Upper lobe of left lung (tissue), 6 donors: ENCODE measurements around the gene FAM228B. TPM values are rescaled to one million over a fixed set of nuclear protein-coding genes. Genes with fewer than 3 reads are reported as not detected.

Experiments used
- ATAC-seq, 2 donors: fragments of 200-7000 bp; cut with Tn5 transposase; one replicate each; pipeline ENCODE4 v1.9.1; 2022; ENCODE audit warnings: mild to moderate bottlenecking in 2 of 2, moderate library complexity in 2 of 2; ENCODE audit not compliant: low FRiP score in 2 of 2
- DNase-seq, 2 donors: peaks; one replicate each; pipeline ENCODE4 v3.0.0-alpha.2; 2019 to 2020
- H3K27ac ChIP-seq, 4 donors: fragments of 200-600 bp; sonication (generic); one replicate each; pipeline ENCODE4 v1.5.1; 2016 to 2019
- H3K27me3 ChIP-seq, 4 donors: fragments of 200-600 bp; sonication (generic); one replicate each; pipeline ENCODE4 v1.5.1; 2017 to 2019
- H3K36me3 ChIP-seq, 4 donors: fragments of 200-600 bp; sonication (generic); one replicate each; pipeline ENCODE4 v1.5.1; 2016 to 2019
- H3K4me1 ChIP-seq, 4 donors: fragments of 200-600 bp; sonication (generic); one replicate each; pipeline ENCODE4 v1.5.1; 2018 to 2019
- H3K4me3 ChIP-seq, 4 donors: fragments of 200-600 bp; sonication (generic); one replicate each; pipeline ENCODE4 v1.5.1; 2017 to 2019; ENCODE audit warnings: mild to moderate bottlenecking in 2 of 4, moderate library complexity in 1 of 4
- H3K9me3 ChIP-seq, 4 donors: fragments of 200-600 bp; sonication (generic); one replicate each; pipeline ENCODE4 v1.5.1; 2018 to 2019
- CTCF ChIP-seq, 6 experiments: fragments of 450-650 bp in 4 of 6; fragments of 200-600 bp in 2 of 6; sonication (generic) in 2 of 6; IDR thresholded peaks; one replicate each; pipeline ENCODE4 v1.5.1; 2016 to 2019; ENCODE audit warnings: antibody characterized with exemption in 6 of 6
- EP300 ChIP-seq, 4 donors: sonication (generic); formaldehyde crosslinking; IDR thresholded peaks; one replicate each; pipeline ENCODE4 v1.5.1; 2017; ENCODE audit warnings: antibody characterized with exemption in 4 of 4, control low read depth in 2 of 4
- POLR2A ChIP-seq, 4 donors: fragments of 450-650 bp; IDR thresholded peaks; one replicate each; pipeline ENCODE4 v1.5.1; 2016 to 2017; ENCODE audit warnings: antibody characterized with exemption in 4 of 4, mild to moderate bottlenecking in 2 of 4
- POLR2AphosphoS5 ChIP-seq, 2 donors: sonication (generic); formaldehyde crosslinking; IDR thresholded peaks; one replicate each; pipeline ENCODE4 v1.5.1; 2017; ENCODE audit warnings: antibody characterized with exemption in 2 of 2
- WGBS, 2 donors: methylation state at CpG; one replicate each; pipeline ENCODE4 v1.1.5; 2017 to 2018; 5-methylcytosine and 5-hydroxymethylcytosine counted together
- total RNA-seq, 6 donors: library from RNA; depleted of rRNA in 4 of 6; stranded (reverse); fragments of >200 nt in 4 of 6; gene quantifications; one replicate each; pipeline versions ENCODE4 v1.1.0 to v1.2.1, GENCODE V29; 2016 to 2021
- donor health status: DM: no; HTN: no; CAD: no; lungs with moderate emphysema.
- donor health status: DM: no; HTN: yes; CAD: no; lungs with severe emphysema.

The FAM228B gene
- total RNA-seq, 6 donors from 2014 or later, result 15.5 to 28.3 (median 22.8) TPM

GRCh38 chr2:24205131-24205530 is 81.9 kb downstream of the FAM228B start:
- Histone ChIP-seq H3K9me3 (no peaks in the 10 kb centered on the region), H3K27me3 (no peaks in the 10 kb centered on the region), H3K36me3 (peaks cover 43 to 91% (median 71%) of the 10 kb centered on the region in 4 donors), H3K4me1 (no peaks in the 10 kb centered on the region), H3K4me3 (no peak overlapping the region), H3K27ac (no peak overlapping the region)
- TF ChIP-seq CTCF (IDR thresholded peaks at IDR 0.05), result no peak
- no peak for TF ChIP-seq POLR2AphosphoS5 (IDR thresholded peaks at IDR 0.05)
- TF ChIP-seq EP300 (IDR thresholded peaks at IDR 0.05), result no peak
- no peak for TF ChIP-seq POLR2A (IDR thresholded peaks at IDR 0.05)
- ATAC-seq (no peak), DNase-seq (no peak)
- WGBS, 2 donors, result 86 to 96% methylated on average over 4 of the region's 4 CpGs

- H3K9me3 ChIP-seq, result no peaks in the 10 kb centered on the region
- no peak overlapping the region for H3K4me3 ChIP-seq
- WGBS, 2 donors, result 90 to 98% methylated on average over 6 of the region's 6 CpGs
- no peaks in the 10 kb centered on the region for H3K4me1 ChIP-seq
- no peak overlapping the region for H3K27ac ChIP-seq
- peaks cover 54 to 98% (median 82%) of the 10 kb centered on the region in 4 donors for H3K36me3 ChIP-seq
- DNase-seq (peak in 1 of 2 donors; percentile 54), ATAC-seq (no peak)
- TF ChIP-seq CTCF (IDR thresholded peaks at IDR 0.05) (no peak), POLR2A (IDR thresholded peaks at IDR 0.05) (no peak), POLR2AphosphoS5 (IDR thresholded peaks at IDR 0.05) (no peak), EP300 (IDR thresholded peaks at IDR 0.05) (no peak)
- no peaks in the 10 kb centered on the region for H3K27me3 ChIP-seq
Measured at GRCh38 chr2:24206242-24206641, 83.0 kb downstream of the FAM228B start.

- H3K9me3 ChIP-seq, result no peaks in the 10 kb centered on the region
- TF ChIP-seq EP300 (IDR thresholded peaks at IDR 0.05) (no peak), POLR2A (IDR thresholded peaks at IDR 0.05) (no peak), POLR2AphosphoS5 (IDR thresholded peaks at IDR 0.05) (no peak), CTCF (IDR thresholded peaks at IDR 0.05) (no peak)
- ATAC-seq (no peak), DNase-seq (no peak)
- H3K4me1 ChIP-seq, result no peaks in the 10 kb centered on the region
- WGBS, 2 donors, result 87 to 93% methylated on average over 8 of the region's 8 CpGs
- no peak overlapping the region for H3K27ac ChIP-seq
- H3K36me3 ChIP-seq, result peaks cover 58 to 98% (median 87%) of the 10 kb centered on the region in 4 donors
- no peak overlapping the region for H3K4me3 ChIP-seq
- H3K27me3 ChIP-seq, result no peaks in the 10 kb centered on the region
Measured at GRCh38 chr2:24206714-24207113, 83.4 kb downstream of the FAM228B start.

- peaks cover 62 to 99% (median 92%) of the 10 kb centered on the region in 4 donors for H3K36me3 ChIP-seq
- DNase-seq (peak in 1 of 2 donors; percentile 37), ATAC-seq (no peak)
- no peak overlapping the region for H3K4me3 ChIP-seq
- H3K4me1 ChIP-seq, result no peaks in the 10 kb centered on the region
- H3K27me3 ChIP-seq, result no peaks in the 10 kb centered on the region
- TF ChIP-seq EP300 (IDR thresholded peaks at IDR 0.05) (no peak), POLR2A (IDR thresholded peaks at IDR 0.05) (no peak), POLR2AphosphoS5 (IDR thresholded peaks at IDR 0.05) (no peak), CTCF (IDR thresholded peaks at IDR 0.05) (no peak)
- WGBS, 2 donors, result 87 to 95% methylated on average over 11 of the region's 11 CpGs
- no peaks in the 10 kb centered on the region for H3K9me3 ChIP-seq
- no peak overlapping the region for H3K27ac ChIP-seq
Measured at GRCh38 chr2:24207359-24207758, 84.1 kb downstream of the FAM228B start.

GRCh38 chr2:24208490-24208889 is 85.2 kb downstream of the FAM228B start:
- DNase-seq (peak in 1 of 2 donors; percentile 61), ATAC-seq (no peak)
- Histone ChIP-seq H3K4me1 (no peaks in the 10 kb centered on the region), H3K27ac (no peak overlapping the region), H3K36me3 (peaks cover 60 to 98% (median 93%) of the 10 kb centered on the region in 4 donors), H3K9me3 (no peaks in the 10 kb centered on the region), H3K4me3 (no peak overlapping the region), H3K27me3 (no peaks in the 10 kb centered on the region)
- TF ChIP-seq POLR2AphosphoS5 (IDR thresholded peaks at IDR 0.05) (no peak), EP300 (IDR thresholded peaks at IDR 0.05) (no peak), CTCF (IDR thresholded peaks at IDR 0.05) (no peak), POLR2A (IDR thresholded peaks at IDR 0.05) (no peak)
- 93 to 95% methylated on average over 14 to 16 of the region's 16 CpGs for WGBS, 2 donors
